Fibroblast of lung (primary cell): ENCODE measurements around the gene AAMP. TPM values are rescaled to one million over a fixed set of nuclear protein-coding genes. Genes with fewer than 3 reads are reported as not detected.

Experiments used
- polyA plus RNA-seq, 2 donors: library from polyadenylated mRNA; depleted of rRNA in 1 of 2; stranded (reverse) in 1 of 2; unstranded in 1 of 2; fragments of >200 nt; gene quantifications; 2 replicates each; pipeline ENCODE4 v1.2.1, GENCODE V29; 2011 to 2012; ENCODE audit warnings: missing spikeins in 1 of 2
- total RNA-seq: library from RNA; depleted of rRNA; stranded (reverse); fragments of >200 nt; gene quantifications from 2 replicates; pipeline ENCODE4 v1.2.1, GENCODE V29; 2014

Gene AAMP
- total and polyA plus RNA-seq, 2 donors (not counting 1 experiment from before 2014, with no cell fraction given): 53.1 to 110 TPM

Other genes with a start within 250 kb of the AAMP start
- gene RUFY4, start 200.9 kb downstream of the AAMP start, total RNA-seq: not detected in 2 replicates
- gene RUFY4, start 200.9 kb downstream of the AAMP start, polyA plus RNA-seq: not detected in 2 replicates
- not detected in 2 replicates for gene CXCR2, start 144.1 kb downstream of the AAMP start, total RNA-seq
- not detected in 2 replicates for gene CXCR2, start 144.1 kb downstream of the AAMP start, polyA plus RNA-seq
- not detected in 2 replicates for gene CXCR1, start 103.2 kb downstream of the AAMP start, total RNA-seq
- gene CXCR1, start 103.2 kb downstream of the AAMP start, polyA plus RNA-seq: not detected in 2 replicates
- gene ARPC2, start 52.9 kb downstream of the AAMP start, total RNA-seq: 130 and 199 TPM in 2 replicates
- 778 and 893 TPM in 2 replicates for gene ARPC2, start 52.9 kb downstream of the AAMP start, polyA plus RNA-seq
- under 0.01 TPM in 1 of 2 replicates, not detected in the other for gene GPBAR1, start 9.1 kb downstream of the AAMP start, total RNA-seq
- gene GPBAR1, start 9.1 kb downstream of the AAMP start, polyA plus RNA-seq: 0.02 TPM in 1 of 2 replicates, not detected in the other
- 21.3 and 27.7 TPM in 2 replicates for gene PNKD, start 382 bp upstream of the AAMP start, total RNA-seq
- 29.1 and 32.8 TPM in 2 replicates for gene PNKD, start 382 bp upstream of the AAMP start, polyA plus RNA-seq
- 168 and 235 TPM in 2 replicates for gene TMBIM1, start 22.4 kb upstream of the AAMP start, total RNA-seq
- gene TMBIM1, start 22.4 kb upstream of the AAMP start, polyA plus RNA-seq: 170 and 181 TPM in 2 replicates
- under 0.01 and 0.17 TPM in 2 replicates for gene CATIP, start 86.7 kb upstream of the AAMP start, total RNA-seq
- not detected in 2 replicates for gene CATIP, start 86.7 kb upstream of the AAMP start, polyA plus RNA-seq
- 0.17 and 0.26 TPM in 2 replicates for gene SLC11A1, start 112.1 kb upstream of the AAMP start, total RNA-seq
- gene SLC11A1, start 112.1 kb upstream of the AAMP start, polyA plus RNA-seq: 0.02 and 0.03 TPM in 2 replicates
- 40.6 and 45.4 TPM in 2 replicates for gene CTDSP1, start 129.7 kb upstream of the AAMP start, total RNA-seq
- gene CTDSP1, start 129.7 kb upstream of the AAMP start, polyA plus RNA-seq: 69.6 and 71.6 TPM in 2 replicates
- not detected in 2 replicates for gene VIL1, start 149.0 kb upstream of the AAMP start, total RNA-seq
- not detected in 2 replicates for gene VIL1, start 149.0 kb upstream of the AAMP start, polyA plus RNA-seq